ENCODE results near the gene PFKL.
A peak's percentile ranks its signal among the peaks of the same experiment; 100 is the strongest.

The PFKL gene

DNA sequence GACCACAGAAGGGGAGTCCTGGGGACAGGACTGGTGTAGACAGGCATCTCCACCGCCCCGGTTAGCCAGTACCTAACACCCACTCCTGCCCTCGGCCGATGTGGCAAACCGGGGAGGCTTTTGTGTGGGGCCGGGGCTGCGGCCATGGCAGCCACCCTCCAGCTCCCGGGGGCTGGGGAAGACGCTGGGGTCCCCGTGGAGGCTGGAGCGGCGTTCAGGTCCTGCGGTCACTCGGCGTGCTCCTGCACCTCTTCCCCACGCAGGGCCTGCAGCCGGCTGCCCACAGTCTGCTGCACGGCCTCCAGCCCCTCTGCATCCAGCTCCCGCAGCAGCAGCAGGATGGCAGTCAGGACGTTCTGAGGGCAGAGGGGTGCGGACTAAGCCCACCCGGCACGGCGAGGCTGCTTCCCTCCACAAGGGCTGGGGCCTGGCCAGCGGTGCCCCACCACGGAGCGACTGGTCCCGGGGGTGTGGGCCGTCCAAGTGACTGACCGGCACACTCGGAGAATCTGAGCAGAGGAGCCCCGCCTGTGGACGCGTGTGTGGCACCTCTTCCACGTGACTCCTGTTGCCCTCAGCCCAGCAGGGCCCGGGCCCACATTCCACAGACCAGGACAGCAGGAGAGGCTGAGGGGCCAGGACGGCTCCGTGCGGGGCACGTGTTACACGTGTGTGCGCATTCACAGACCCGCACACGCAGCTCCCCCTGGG, 30.3 kb downstream of the PFKL start:
- H3K9me3 Mint-ChIP-seq, result no peaks in the 10 kb centered on the region
- ATAC-seq (ENCODE audit: low read depth), result no peak

DNA sequence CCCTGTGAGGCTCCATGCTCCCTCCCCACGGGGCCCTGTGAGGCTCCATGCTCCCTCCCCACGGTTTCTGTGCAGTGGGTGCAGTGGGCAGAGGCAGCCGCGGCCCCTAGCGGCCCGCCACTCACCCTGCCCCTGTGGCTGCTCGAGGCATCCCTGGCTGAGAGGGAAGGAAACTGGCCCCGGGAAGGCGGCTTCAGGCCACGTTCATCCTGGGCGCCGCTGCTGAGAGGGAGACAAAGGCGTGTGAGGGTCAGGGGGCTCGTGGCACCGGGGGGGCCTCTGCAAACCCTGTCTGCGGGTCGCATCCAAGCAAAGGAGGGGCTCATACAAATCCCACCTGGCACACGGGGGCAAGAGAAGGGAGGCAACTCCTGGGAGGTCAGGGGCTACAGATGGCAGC, 30.8 kb downstream of the PFKL start:
- ATAC-seq (ENCODE audit: low read depth), result no peak
- Mint-ChIP-seq H3K9me3 (no peaks in the 10 kb centered on the region), H3K36me3 (no peaks in the 10 kb centered on the region), H3K4me1 (peaks cover 3% of the 10 kb centered on the region), H3K27me3 (no peaks in the 10 kb centered on the region), H3K4me3 (no peak overlapping the region), H3K27ac (no peak overlapping the region)
- DNase-seq (ENCODE audit: low spot score in 2 of 2), result no peak

More for the DNA sequence above, 30.3 kb downstream of the PFKL start:
- no peak overlapping the region for H3K27ac Mint-ChIP-seq
- H3K4me3 Mint-ChIP-seq, result no peak overlapping the region
- peaks cover 3% of the 10 kb centered on the region for H3K4me1 Mint-ChIP-seq
- no peaks in the 10 kb centered on the region for H3K36me3 Mint-ChIP-seq
- DNase-seq (ENCODE audit: low spot score in 2 of 2), result no peak
- H3K27me3 Mint-ChIP-seq, result no peaks in the 10 kb centered on the region

- H3K27ac Mint-ChIP-seq, result no peak overlapping the region
- no peaks in the 10 kb centered on the region for H3K27me3 Mint-ChIP-seq
- H3K4me3 Mint-ChIP-seq, result no peak overlapping the region
Observed at GRCh38 chr21:44331209-44331608, 31.4 kb downstream of the PFKL start.

DNA sequence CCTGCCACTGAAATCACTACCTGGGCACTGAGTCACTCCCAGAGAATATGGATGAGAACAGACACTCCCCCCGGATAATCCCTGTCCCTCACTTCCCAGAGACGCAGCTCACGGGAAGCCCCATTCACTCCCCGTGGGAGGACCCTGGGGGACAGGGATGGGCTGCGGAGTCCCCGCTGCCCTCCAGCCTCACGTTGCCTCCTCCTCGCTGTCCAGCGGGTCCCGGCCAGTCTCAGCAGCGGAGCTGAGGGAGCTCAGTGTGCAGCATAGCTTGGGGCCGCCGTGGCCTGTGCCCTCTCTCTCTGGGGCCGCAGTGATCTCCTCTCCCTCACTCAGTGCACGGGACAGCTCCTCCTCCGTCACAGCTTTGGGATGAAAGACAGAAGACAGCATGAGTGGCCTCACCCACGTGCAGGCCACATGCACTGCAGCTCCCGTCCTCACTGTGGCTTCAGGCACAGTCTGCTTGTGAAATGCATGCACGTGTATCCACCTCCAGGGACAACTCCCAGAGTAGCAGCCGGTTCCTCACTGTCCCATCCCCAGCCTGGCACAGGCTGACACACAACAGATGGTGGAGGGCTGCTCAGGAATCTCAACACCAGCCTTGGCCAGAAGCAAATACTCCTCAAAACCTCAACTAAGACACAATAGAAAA, 31.9 kb downstream of the PFKL start:
- no peak overlapping the region for H3K4me3 Mint-ChIP-seq
- H3K4me1 Mint-ChIP-seq, result peaks cover 4% of the 10 kb centered on the region
- no peaks in the 10 kb centered on the region for H3K27me3 Mint-ChIP-seq
- DNase-seq (ENCODE audit: low spot score in 2 of 2) (no peak), ATAC-seq (ENCODE audit: low read depth) (no peak)
- no peak overlapping the region for H3K27ac Mint-ChIP-seq
- peaks cover 1% of the 10 kb centered on the region for H3K36me3 Mint-ChIP-seq
- no peaks in the 10 kb centered on the region for H3K9me3 Mint-ChIP-seq

More at GRCh38 chr21:44331209-44331608, 31.4 kb downstream of the PFKL start:
- no peaks in the 10 kb centered on the region for H3K9me3 Mint-ChIP-seq
- H3K4me1 Mint-ChIP-seq, result peaks cover 3% of the 10 kb centered on the region
- DNase-seq (ENCODE audit: low spot score in 2 of 2) (no peak), ATAC-seq (ENCODE audit: low read depth) (no peak)
- no peaks in the 10 kb centered on the region for H3K36me3 Mint-ChIP-seq

DNA sequence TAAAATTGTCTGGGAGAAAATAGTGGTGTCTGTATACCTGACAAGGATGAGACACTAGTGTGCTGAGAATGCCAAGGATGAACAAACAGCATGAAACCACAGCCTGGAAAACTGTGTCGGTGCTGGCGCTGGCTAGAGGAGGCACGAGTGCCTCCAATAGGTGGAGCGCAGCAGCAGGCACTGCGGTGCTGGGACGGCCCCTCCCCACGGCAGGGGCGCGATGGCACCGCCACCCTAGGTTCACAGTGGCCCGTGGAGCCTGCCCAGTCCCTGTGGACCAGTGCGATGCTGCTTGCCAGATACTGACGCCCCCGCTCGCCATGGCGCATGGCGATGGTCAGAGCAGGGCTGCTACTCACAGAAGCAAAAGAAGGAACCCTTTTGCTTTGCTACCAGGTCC, 32.5 kb downstream of the PFKL start:
- no peak overlapping the region for H3K27ac Mint-ChIP-seq
- DNase-seq (ENCODE audit: low spot score in 2 of 2) (no peak), ATAC-seq (ENCODE audit: low read depth) (no peak)
- H3K4me1 Mint-ChIP-seq, result peaks cover 4% of the 10 kb centered on the region
- no peaks in the 10 kb centered on the region for H3K27me3 Mint-ChIP-seq
- H3K9me3 Mint-ChIP-seq, result no peaks in the 10 kb centered on the region
- H3K4me3 Mint-ChIP-seq, result no peak overlapping the region
- H3K36me3 Mint-ChIP-seq, result peaks cover 4% of the 10 kb centered on the region

DNA sequence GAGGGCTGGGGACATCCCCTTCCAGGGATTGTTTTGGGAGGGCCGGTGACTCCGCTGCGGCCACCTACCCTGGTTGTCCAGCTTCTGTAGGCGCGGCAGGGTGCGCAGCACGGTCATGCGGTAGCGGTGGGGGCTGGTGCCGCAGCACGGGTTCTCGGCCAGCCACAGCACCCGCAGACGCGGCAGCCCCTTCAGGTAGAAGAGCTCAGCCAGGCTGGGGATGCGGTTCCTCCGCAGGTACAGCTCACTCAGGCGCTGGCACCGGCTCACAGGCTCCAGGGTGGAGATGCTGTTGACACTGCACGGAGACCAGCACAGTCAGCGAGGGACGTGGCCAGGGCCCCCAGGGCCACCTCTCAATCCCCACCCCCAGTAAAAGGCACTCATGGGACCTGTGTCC, 33.1 kb downstream of the PFKL start:
- peaks cover 4% of the 10 kb centered on the region for H3K36me3 Mint-ChIP-seq
- H3K4me1 Mint-ChIP-seq, result peaks cover 4% of the 10 kb centered on the region
- H3K4me3 Mint-ChIP-seq, result no peak overlapping the region
- H3K9me3 Mint-ChIP-seq, result no peaks in the 10 kb centered on the region
- no peak overlapping the region for H3K27ac Mint-ChIP-seq
- no peaks in the 10 kb centered on the region for H3K27me3 Mint-ChIP-seq
- DNase-seq (ENCODE audit: low spot score in 2 of 2) (no peak), ATAC-seq (ENCODE audit: low read depth) (no peak)

DNA sequence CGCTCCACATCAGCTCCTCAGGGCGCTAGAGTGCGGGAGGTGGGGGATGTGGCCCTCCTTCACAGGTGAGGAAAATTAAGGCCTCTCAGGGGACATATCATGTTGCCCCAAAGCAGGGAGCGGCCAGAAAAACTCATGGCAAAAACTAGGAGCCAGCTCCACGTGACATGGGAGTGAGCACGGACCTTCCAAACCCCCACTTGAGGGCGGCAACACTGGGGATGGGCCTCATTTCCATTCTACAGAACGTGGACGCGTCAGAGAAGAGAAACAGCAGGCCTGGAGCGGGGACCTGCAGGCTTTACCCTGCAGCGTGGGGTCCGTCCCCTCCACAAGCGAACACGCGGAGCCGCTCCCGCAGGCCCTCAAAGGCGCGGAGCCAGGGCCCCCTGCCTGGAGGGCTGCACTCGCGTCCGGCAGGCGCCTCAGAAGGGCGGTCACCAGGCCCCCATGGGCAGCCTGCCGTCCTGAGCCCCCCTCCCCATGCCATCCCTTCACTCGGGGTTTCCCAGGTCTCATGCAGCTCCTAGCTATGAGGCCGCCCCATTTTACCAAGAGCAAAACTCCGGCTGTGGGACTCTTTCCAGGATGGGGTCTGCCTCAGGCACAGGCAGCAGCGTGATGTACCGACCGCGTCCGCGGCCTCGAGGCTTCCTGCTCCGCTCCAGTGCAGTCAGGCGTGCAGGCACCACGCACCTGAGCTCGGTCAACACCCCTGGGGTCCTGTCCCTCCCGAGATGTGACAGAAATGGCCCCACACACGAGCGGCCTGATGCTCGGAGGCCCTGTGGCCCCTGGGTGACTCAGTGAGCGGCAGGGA, 33.9 kb downstream of the PFKL start:
- H3K27me3 Mint-ChIP-seq, result no peaks in the 10 kb centered on the region
- no peaks in the 10 kb centered on the region for H3K9me3 Mint-ChIP-seq
- ATAC-seq (ENCODE audit: low read depth) (no peak), DNase-seq (ENCODE audit: low spot score in 2 of 2) (no peak)
- peaks cover 4% of the 10 kb centered on the region for H3K36me3 Mint-ChIP-seq
- H3K27ac Mint-ChIP-seq, result no peak overlapping the region
- no peak overlapping the region for H3K4me3 Mint-ChIP-seq
- H3K4me1 Mint-ChIP-seq, result peaks cover 4% of the 10 kb centered on the region

- no peak for ATAC-seq (ENCODE audit: low read depth)
- H3K4me3 Mint-ChIP-seq, result no peak overlapping the region
- no peak overlapping the region for H3K27ac Mint-ChIP-seq
- H3K36me3 Mint-ChIP-seq, result peaks cover 4% of the 10 kb centered on the region
- no peaks in the 10 kb centered on the region for H3K27me3 Mint-ChIP-seq
- no peaks in the 10 kb centered on the region for H3K9me3 Mint-ChIP-seq
- no peak for DNase-seq (ENCODE audit: low spot score in 2 of 2)
- H3K4me1 Mint-ChIP-seq, result peaks cover 4% of the 10 kb centered on the region
Observed at GRCh38 chr21:44334329-44335030, 34.6 kb downstream of the PFKL start.

- no peak for DNase-seq (ENCODE audit: low spot score in 2 of 2)
- peaks cover 9% of the 10 kb centered on the region for H3K4me1 Mint-ChIP-seq
- no peaks in the 10 kb centered on the region for H3K27me3 Mint-ChIP-seq
- no peak overlapping the region for H3K4me3 Mint-ChIP-seq
- H3K27ac Mint-ChIP-seq, result no peak overlapping the region
- no peaks in the 10 kb centered on the region for H3K9me3 Mint-ChIP-seq
- ATAC-seq (ENCODE audit: low read depth), result no peak
- peaks cover 4% of the 10 kb centered on the region for H3K36me3 Mint-ChIP-seq
Observed at GRCh38 chr21:44335266-44336059, 35.6 kb downstream of the PFKL start.

- no peaks in the 10 kb centered on the region for H3K9me3 Mint-ChIP-seq
- no peak for DNase-seq (ENCODE audit: low spot score in 2 of 2)
- H3K27ac Mint-ChIP-seq, result no peak overlapping the region
- H3K4me3 Mint-ChIP-seq, result no peak overlapping the region
- peaks cover 4% of the 10 kb centered on the region for H3K36me3 Mint-ChIP-seq
- H3K27me3 Mint-ChIP-seq, result no peaks in the 10 kb centered on the region
- H3K4me1 Mint-ChIP-seq, result peaks cover 10% of the 10 kb centered on the region
- ATAC-seq (ENCODE audit: low read depth), result no peak
Observed at GRCh38 chr21:44337449-44337848, 37.6 kb downstream of the PFKL start.

- Mint-ChIP-seq H3K4me1 (peaks cover 10% of the 10 kb centered on the region), H3K36me3 (peaks cover 4% of the 10 kb centered on the region), H3K4me3 (peak overlapping the region; percentile 60), H3K9me3 (no peaks in the 10 kb centered on the region), H3K27me3 (no peaks in the 10 kb centered on the region), H3K27ac (peak overlapping the region; percentile 98)
- no peak for ATAC-seq (ENCODE audit: low read depth)
- peak in 1 of 2 donors; percentile 57 for DNase-seq (ENCODE audit: low spot score in 2 of 2)
Observed at GRCh38 chr21:44337941-44338895, 38.4 kb downstream of the PFKL start.
